ENCODE results near the gene POC1B. TPM values are rescaled to one million over a fixed set of nuclear protein-coding genes. Genes with fewer than 3 reads are reported as not detected.

Gene POC1B
- total RNA-seq, 4 donors from 2014 or later = 17.6 to 35.2 (median 23.8) TPM

- Histone ChIP-seq H3K27ac (no peak overlapping the region), H3K36me3 (no peaks in the 10 kb centered on the region), H3K4me1 (no peaks in the 10 kb centered on the region), H3K27me3 (no peaks in the 10 kb centered on the region), H3K4me3 (no peak overlapping the region), H3K9me3 (no peaks in the 10 kb centered on the region)
- TF ChIP-seq POLR2A (IDR thresholded peaks at IDR 0.05) (no peak), EP300 (IDR thresholded peaks at IDR 0.05) (no peak), POLR2AphosphoS5 (IDR thresholded peaks at IDR 0.05) (no peak), CTCF (IDR thresholded peaks at IDR 0.05) (no peak)
- no peak for ATAC-seq
- 79 to 84% methylated on average over 2 to 3 of the region's 3 CpGs for WGBS, 2 donors (ENCODE audit: low coverage in 1 of 2)
Measured at GRCh38 chr12:89476232-89476631, 49.6 kb downstream of the POC1B start.

GRCh38 chr12:89475203-89475990, 50.5 kb downstream of the POC1B start:
- no peak for TF ChIP-seq EP300 (IDR thresholded peaks at IDR 0.05)
- TF ChIP-seq CTCF (IDR thresholded peaks at IDR 0.05) = no peak
- no peak for TF ChIP-seq POLR2AphosphoS5 (IDR thresholded peaks at IDR 0.05)
- TF ChIP-seq POLR2A (IDR thresholded peaks at IDR 0.05) = no peak
- H3K4me3 ChIP-seq = no peak overlapping the region
- no peaks in the 10 kb centered on the region for H3K27me3 ChIP-seq
- H3K4me1 ChIP-seq = no peaks in the 10 kb centered on the region
- WGBS, 2 donors (ENCODE audit: low coverage in 1 of 2) = 64 to 80% methylated on average over 5 to 6 of the region's 6 CpGs
- H3K27ac ChIP-seq = no peak overlapping the region
- no peaks in the 10 kb centered on the region for H3K9me3 ChIP-seq
- no peak for ATAC-seq
- no peaks in the 10 kb centered on the region for H3K36me3 ChIP-seq

- no peaks in the 10 kb centered on the region for H3K4me1 ChIP-seq
Measured at GRCh38 chr12:89474615-89475014, 51.2 kb downstream of the POC1B start.

GRCh38 chr12:89472508-89472907, 53.3 kb downstream of the POC1B start:
- no peaks in the 10 kb centered on the region for H3K9me3 ChIP-seq
- no peak for TF ChIP-seq POLR2AphosphoS5 (IDR thresholded peaks at IDR 0.05)
- TF ChIP-seq CTCF (IDR thresholded peaks at IDR 0.05) = no peak
- TF ChIP-seq POLR2A (IDR thresholded peaks at IDR 0.05) = no peak
- no peak overlapping the region for H3K4me3 ChIP-seq
- H3K27me3 ChIP-seq = no peaks in the 10 kb centered on the region
- H3K36me3 ChIP-seq = no peaks in the 10 kb centered on the region
- 59 to 66% methylated on average over 2 of the region's 2 CpGs for WGBS, 2 donors (ENCODE audit: low coverage in 1 of 2)
- no peak for ATAC-seq
- no peak overlapping the region for H3K27ac ChIP-seq
- no peaks in the 10 kb centered on the region for H3K4me1 ChIP-seq

More at GRCh38 chr12:89474615-89475014, 51.2 kb downstream of the POC1B start:
- H3K4me3 ChIP-seq = no peak overlapping the region
- no peaks in the 10 kb centered on the region for H3K27me3 ChIP-seq
- WGBS, 2 donors (ENCODE audit: low coverage in 1 of 2) = 25% methylated on average over 1 of the region's 1 CpG; no CpG with 5 or more reads in 1 of the 2 donors
- TF ChIP-seq CTCF (IDR thresholded peaks at IDR 0.05) = no peak
- no peak for ATAC-seq
- H3K9me3 ChIP-seq = no peaks in the 10 kb centered on the region
- H3K27ac ChIP-seq = no peak overlapping the region
- H3K36me3 ChIP-seq = no peaks in the 10 kb centered on the region

All from gastroesophageal sphincter (tissue), 4 donors.